Stimulated activated naive CD8-positive, alpha-beta T cell treated with anti-CD3 and anti-CD28 coated beads, Interleukin-15, Interleukin-2, amounts not matched to agents 100 U/mL and 50 U/mL, for 24 hours (primary cell): ENCODE data around the gene SCO2.
A peak's percentile ranks its signal among the peaks of the same experiment; 100 is the strongest.
"Not testable (repeated sequence)": the region's sequence is repeated elsewhere in the genome, so short reads cannot be mapped to it uniquely, and the experiment has no call there.

ENCODE experiments used
- ATAC-seq: fragments of 150-1000 bp; cut with Tn5 transposase; one replicate; pipeline ENCODE4 v1.10.0; 2021
- DNase-seq: peaks from one replicate; pipeline ENCODE4 v3.0.0; 2021

SCO2 gene

DNA sequence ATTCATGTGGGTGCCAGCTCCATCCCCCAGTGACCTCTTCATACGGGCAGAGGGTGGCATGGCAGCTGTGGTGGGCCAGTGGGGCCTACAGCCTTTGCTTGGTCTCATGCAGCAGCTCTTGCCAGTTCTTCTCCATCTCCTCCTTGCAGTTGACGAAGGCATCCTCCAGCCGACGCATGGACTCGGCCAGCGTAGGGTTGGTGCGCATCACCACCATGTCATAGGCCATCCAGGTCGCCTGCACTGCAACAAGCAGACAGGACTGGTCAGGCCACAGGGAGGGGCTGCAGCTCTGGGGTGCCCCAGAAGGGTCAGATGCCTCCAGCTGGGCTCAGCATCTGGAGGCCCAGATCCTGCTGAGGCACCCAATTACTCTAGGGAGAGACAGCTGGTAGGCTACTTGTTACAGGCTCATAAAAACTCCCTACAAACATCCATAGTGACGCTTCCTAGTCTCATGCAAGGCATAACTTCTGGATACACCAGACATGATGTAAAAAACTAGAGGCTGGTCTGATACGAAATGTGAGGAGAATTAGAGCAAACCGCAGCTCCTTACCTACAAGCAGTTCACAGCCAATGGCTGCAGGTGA is 25.9 kb upstream of the SCO2 start:
- no peak for ATAC-seq
- DNase-seq: no peak

DNA sequence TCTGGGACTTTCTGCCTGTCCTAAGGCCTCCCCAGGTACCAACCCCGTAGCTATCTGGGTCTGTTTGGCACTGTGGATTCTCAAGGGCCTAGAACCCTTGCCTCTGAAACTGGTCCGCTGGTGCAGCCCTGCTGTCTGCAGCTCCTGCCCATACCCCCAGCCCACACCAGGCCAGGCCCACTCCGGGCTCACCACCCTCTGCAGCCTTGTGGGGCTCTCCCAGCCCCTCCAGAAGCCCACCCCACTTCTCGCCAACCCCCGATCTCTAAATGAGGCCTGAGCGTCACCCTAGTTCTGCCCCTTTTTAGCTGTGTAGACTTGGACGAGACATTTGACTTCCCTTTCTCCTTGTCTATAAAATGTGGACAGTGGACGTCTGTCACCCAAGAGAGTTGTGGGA is 25.0 kb upstream of the SCO2 start:
- DNase-seq (no peak), ATAC-seq (no peak)

DNA sequence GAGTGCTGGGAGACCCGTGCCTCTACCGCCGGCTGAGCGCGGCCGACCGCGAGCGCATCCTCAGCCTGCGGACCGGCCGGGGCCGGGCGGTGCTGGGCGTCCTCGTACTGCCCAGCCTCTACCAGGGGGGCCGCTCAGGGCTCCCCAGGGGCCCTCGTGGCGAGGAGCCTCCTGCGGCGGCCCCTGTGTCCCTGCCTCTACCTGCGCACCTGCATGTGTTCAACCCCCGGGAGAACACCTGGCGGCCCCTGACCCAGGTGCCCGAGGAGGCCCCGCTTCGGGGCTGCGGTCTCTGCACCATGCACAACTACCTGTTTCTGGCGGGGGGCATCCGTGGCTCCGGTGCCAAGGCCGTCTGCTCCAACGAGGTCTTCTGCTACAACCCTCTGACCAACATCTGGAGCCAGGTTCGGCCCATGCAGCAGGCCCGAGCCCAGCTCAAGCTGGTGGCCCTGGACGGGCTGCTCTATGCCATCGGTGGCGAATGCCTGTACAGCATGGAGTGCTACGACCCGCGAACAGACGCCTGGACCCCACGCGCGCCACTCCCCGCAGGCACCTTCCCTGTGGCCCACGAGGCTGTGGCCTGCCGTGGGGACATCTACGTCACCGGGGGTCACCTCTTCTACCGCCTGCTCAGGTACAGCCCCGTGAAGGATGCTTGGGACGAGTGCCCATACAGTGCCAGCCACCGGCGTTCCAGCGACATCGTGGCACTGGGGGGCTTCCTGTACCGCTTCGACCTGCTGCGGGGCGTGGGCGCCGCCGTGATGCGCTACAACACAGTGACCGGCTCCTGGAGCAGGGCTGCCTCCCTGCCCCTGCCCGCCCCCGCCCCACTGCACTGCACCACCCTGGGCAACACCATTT is 23.8 kb upstream of the SCO2 start:
- ATAC-seq (peak; percentile 5), DNase-seq (no peak)

DNA sequence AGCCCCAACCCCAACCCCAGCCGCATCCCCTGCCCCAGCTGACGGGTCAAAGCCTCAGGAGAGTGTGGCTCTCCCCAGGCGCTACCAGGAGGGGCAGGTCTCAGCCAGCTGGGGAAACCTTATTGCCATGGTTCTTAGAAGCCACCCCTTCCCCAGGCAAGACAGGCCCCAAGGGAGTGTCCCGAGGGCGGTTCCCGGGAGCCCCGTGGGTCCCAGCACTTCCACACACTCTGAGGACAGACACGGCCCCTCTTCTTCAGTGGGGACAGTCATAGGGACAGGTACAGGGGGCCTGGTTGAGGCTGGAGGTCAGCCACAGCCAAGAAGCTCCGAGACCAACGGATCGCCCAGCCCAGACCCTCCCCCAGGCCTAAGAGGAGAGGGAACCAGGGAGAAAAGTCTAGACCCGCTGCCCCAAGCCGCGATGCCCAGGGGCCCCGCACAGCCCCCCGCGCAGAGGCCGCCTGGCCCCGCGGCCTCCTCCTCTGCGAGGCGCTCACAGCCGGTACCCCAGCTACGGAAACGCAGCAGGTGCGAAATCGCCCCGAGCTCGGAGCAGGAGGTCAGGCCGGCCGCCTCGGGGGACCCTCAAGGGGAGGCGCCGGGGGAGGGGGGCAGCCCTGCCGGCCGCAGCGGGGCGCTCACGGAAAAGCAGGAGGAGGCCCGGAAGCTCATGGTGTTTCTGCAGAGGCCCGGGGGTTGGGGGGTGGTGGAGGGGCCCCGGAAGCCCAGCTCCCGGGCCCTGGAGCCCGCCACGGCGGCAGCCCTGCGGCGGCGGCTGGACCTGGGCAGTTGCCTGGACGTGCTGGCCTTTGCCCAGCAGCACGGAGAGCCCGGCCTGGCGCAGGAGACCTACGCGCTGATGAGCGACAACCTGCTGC is 22.9 kb upstream of the SCO2 start:
- ATAC-seq (peak; percentile 24), DNase-seq (peak; percentile 72)

DNA sequence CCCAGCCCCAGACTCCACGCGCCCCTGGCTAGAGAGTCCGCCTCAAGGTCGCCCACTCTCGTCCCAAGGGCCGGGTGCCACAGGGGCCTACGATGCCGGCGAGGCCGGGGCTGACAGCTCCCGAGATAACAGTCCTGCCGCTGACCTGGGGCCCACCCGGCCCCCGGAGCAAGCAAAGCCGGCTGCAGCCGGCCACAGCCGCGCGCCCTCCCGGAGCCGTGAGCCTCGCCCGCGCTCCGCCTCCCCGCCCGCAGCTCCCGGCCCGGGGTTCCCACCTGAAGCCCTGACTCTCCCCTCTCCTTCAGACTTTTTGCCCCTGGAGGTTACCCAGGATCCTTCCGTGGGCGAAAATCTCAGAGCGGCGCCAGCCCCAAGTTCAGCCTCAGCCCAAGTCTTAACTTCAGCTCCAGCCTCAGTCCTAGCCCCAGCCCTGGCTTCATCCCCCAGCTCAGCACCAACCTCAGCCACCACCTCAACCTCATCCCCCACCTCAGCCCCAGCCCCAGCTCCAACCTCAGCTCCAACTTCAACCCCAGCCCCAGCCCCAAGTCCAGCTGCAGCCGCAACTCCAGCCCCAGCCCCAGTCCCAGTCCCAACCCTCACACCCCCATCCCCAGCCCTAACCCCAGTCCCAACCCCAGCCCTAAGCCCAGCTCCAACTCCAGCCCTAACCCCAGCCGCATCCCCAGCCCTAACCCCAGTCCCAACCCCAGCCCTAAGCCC is 22.0 kb upstream of the SCO2 start:
- ATAC-seq (no peak), DNase-seq (no peak)

DNA sequence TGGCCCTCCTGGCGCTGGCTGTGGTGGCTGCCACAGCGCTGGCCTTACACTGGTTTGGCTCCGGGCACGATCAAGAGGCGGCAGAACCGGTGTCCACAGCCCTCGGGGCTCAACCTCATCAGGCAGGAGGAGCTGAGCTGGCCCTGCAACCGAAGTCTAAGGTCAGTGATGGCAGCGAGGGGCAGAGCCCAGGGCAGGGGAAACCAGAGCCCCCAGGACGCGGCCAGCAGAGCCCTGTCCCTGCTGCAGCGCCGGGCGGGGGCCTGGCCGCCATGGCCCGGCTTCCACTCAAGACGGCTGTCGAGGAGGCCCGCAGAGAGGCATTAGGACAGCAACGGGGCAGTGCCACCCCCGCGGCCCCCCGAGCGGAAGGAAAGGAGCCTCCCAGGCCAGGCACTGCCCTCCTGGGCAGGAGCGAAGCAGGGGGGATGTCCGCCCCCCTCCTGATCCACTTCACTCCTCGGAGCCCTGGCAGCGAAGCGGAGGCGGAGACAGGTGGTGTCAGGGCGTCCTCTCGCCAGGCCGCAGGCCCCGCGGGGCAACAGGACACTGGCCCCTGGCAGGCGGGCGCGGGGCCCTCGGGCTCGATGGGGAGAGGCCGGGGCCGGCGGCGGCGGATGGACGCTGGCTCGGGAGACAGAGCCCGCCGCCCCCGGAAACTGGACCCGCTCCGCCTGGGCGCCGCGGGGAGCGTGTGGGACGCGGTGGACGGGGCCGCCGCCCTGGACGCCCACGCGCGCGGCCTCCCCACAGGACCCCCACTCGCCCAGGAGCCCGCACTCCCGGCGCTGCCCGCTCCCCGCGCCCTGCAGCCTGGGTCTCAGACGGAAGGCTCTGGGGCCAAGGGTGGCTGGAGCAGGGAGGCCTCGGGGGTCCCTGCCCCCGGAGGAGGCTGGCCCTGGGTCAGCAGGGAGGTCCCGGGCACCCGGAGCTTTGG is 21.2 kb upstream of the SCO2 start:
- no peak for ATAC-seq

DNA sequence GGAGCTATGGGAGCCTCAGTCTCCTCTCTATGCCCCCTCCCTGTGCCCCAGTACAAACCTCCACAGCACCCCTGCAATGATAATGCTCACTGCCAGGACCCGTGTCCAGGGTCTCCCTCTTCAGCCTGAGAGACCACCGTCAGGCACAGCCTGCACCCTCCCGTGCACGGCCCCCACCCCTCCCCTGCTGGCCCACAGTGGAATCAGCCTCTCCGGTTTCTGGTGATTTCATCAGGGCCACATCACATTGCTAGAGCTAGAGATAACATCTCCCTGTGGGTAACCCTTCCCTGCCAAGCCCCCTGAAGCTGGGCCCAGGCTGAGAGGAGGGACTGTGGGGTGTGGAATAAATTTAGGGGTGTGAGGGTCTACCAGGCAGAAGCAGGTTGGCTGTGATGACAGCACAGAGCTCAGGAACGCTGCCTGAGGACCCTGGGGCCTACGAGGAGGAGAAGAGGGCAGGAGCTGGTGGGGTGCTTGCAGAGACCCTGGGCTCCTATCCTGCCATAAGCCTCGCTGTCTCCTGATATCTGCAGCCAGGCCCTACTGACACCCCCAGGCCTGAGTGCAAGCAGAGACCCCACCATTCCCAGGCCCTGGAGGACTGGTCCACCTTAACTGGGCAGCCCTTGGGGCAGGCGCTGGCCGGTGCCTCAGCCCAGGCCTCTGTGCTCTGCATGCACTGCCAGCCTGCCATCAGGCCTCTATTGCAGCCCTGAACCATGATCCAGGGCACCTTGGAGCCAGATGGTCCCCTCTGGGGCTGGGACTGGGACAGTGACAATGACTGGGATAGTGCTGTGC is 20.3 kb upstream of the SCO2 start, which contains the start of gene KLHDC7B:
TSS of gene KLHDC7B (plus strand) at position 378 of the 804 bp plus-strand sequence. CDS start at position 723, 345 bp downstream.
- ATAC-seq: peak; percentile 15
- DNase-seq: no peak

More for the DNA sequence above, 21.2 kb upstream of the SCO2 start:
- DNase-seq: no peak

DNA sequence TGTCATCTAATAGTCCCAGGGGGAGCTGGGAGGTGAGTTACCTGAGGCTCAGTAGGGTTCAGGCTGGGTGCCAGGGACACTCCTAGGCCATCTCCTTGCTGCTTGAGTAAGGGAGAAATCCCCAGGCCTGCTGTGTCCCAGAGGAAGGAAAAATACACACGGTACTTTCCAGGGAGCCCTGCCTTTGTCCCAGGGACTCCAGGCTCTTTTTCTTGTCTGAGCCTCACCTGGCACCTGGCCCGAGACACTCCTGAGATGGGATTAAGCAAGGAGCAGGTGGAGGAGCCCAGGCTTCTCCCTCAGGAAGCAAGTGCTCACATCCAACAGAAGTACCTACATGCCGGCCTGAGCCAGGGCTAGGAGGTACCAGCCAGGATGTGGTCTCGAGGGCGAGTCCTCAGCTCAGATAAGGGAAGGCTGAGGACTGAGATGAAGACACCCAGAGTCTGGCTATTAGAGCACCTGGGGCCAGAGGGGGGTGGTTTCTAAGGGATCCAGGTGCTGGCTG is 19.4 kb upstream of the SCO2 start:
- ATAC-seq: no peak
- no peak for DNase-seq

DNA sequence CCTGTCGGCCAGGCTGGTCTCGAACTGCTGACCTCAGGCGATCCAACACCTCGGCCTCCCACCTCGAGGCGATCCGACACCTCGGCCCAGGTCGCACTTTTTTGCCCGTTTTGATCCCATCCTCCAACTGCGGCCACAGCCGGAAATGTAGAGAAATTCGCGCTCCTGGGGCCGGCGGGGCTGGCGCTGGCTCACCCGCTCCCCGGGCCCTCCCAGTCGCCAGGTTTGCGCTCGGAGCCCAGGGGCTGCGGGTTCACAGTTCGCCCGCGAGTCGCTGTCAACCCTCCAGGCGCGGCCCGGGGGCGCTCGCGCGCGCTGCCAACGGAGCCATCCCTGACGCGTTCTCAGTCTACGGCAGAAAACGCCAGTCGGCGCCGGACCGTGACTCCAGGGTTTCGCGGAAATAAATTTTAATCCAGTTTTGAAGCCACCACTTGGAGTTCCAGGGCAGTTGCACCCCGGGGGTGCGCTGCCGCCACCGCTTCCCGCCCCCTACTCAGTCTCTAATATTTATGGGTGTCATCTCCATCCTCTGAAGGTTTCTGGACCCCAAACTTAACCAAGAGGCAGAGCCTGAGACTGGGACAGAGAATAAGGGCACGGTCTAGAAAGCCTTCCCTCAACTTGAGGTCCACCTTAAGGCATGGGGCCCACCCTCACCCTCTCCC is 18.8 kb upstream of the SCO2 start:
- DNase-seq: peak; percentile 93
- peak; percentile 64 for ATAC-seq

DNA sequence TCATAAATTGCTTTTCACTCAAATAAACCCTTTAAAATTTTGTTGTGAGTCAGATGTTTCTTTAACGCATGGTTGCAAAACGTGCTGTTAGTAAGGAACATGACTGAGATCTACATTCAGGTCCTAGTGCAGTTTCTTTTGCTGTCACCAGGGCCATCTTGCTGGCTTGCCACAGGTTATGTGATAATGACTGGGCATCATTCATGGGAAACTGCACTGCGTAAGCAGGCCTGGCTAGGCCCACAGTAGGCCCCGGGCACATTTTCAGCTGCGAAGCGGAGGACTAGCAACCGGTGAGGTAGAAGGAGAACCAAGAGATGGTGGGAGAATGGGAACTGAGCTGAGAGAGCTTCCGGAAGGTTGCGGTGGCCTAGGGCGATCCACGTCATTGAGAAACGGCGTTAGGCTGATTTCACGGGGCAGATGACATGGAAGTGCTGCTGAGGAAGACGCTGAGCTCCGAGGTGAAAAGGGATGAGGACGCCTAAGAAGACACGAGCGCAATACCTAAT is 17.1 kb upstream of the SCO2 start:
- DNase-seq (no peak), ATAC-seq (no peak)

DNA sequence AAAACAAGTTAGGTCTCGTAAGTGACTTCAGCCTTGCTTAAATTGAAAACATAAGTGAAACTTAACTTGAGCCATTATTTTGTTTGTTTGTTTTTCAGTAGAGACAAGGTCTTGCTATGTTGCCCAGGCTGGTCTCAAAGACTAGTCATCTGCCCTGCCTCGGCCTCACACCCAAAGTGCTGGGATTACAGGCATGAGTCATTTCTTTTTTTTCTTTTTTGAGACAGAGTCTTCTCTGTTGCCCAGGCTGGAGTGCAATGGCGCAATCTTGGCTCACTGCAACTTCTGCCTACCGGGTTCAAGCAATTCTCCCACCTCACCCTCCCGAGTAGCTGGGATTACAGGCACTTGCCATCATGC is 16.2 kb upstream of the SCO2 start:
- not testable (repeated sequence) for ATAC-seq, DNase-seq

DNA sequence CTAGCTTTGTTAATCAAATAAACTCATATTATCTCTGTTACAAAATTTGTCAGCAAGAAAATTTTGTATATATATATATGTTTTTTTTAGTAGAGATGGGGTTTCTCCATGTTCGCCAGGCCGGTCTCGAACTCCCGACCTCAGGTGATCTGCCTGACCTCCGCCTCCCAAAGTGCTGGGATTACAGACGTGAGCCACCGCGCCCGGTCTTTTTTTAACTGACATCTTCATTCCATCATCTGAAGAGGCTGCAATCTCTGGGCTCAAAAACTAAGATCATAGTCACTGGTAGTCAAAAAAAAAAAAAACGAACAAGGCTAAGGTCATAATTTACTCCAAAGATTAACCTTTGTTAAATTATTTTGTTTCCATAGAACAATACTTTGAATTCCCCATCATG is 15.0 kb upstream of the SCO2 start:
- DNase-seq (no peak), ATAC-seq (no peak)

DNA sequence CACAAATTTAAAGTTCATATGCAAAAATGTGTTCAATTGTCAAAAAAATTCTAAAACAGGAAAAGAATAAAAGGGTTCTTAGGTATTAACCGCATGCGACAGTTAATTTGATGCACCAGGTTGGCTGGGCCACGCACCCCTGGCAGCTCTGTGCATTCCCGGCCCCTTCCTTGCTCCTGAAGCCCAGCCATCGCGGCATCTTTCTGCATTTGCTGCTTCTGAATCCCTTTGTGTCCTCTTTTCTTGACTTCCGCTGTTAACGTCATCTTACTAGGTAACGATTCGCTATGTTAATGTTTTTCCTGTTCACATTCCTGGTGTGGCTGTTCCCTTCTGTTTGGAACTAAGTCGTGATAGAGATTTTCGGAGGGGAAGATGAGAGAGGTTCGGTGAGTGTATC is 12.4 kb upstream of the SCO2 start:
- no peak for DNase-seq
- ATAC-seq: no peak

DNA sequence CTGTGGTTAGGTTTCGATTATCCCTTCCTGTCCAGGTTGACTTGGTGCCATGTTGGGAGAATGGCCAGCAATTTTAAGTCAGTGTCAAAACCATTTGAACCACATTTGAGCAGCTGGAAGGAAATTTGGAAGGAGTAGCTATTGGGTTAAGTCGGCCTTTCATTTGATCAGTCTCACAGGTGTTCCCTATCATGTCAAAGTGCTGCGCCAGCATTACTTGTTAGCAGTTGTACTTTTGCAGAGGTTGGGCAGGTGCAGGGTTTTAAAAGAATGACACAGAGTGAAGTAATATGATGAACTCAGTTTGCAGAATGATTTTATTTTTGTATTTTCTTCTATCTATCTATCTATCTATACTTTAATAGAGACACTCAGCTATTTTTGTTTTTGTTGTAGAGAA is 10.8 kb upstream of the SCO2 start:
- DNase-seq: no peak
- no peak for ATAC-seq

DNA sequence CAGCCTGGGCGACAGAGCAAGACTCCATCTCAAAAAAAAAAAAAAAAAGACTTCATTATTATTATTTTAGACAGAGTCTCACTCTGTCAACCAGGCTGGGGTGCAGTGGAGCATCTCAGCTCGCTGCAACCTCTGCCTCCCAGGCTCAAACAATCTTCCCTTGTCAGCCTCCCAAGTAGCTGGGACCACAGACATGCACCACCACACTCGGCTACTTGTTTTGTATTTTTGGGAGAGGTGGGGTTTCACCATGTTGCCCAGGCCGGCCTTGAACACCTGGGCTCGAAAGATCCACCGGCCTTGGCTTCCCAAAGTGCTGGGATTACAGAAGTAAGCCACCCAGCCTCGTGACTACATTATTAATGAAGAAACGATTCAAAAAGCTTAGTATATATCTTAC is 9.7 kb upstream of the SCO2 start:
- ATAC-seq (no peak), DNase-seq (no peak)

DNA sequence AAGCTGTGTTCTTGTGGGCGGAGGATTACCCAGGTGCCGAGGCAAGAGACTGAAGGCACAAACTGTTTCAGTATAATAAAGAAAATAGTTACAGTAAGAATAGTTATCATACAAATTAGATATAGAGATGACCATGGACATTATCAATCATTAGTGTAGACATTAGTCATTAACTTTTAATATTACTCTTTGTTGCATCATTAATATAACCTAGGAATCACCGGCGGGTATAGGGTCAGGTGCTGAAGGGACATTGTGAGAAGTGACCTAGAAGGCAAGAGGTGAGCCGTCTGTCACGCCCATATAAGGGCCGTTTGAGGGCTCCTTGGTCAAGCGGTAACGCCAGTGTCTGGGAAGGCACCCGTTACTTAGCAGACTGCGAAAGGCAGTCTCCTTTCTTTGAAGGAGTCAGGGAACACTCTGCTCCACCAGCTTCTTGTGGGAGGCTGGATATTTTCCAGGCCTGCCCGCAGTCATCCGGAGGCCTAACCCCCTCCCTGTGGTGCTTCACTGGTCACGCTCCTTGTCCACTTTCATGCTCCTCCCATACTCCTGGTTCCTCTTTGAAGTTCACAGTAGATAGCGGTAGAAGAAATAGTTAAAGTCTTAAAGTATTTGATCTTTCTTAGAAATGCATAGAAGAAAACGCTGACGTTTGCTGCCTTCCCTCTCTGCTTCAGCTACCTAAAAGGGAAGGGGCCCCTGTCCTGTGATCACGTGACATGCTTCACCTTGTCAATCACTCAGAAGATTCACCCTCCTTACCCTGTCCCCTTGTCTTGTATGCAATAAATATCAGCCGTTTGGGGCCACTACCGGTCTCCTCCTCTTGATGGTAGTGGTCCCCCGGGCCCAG is 8.7 kb upstream of the SCO2 start:
- DNase-seq, ATAC-seq: not testable (repeated sequence)

DNA sequence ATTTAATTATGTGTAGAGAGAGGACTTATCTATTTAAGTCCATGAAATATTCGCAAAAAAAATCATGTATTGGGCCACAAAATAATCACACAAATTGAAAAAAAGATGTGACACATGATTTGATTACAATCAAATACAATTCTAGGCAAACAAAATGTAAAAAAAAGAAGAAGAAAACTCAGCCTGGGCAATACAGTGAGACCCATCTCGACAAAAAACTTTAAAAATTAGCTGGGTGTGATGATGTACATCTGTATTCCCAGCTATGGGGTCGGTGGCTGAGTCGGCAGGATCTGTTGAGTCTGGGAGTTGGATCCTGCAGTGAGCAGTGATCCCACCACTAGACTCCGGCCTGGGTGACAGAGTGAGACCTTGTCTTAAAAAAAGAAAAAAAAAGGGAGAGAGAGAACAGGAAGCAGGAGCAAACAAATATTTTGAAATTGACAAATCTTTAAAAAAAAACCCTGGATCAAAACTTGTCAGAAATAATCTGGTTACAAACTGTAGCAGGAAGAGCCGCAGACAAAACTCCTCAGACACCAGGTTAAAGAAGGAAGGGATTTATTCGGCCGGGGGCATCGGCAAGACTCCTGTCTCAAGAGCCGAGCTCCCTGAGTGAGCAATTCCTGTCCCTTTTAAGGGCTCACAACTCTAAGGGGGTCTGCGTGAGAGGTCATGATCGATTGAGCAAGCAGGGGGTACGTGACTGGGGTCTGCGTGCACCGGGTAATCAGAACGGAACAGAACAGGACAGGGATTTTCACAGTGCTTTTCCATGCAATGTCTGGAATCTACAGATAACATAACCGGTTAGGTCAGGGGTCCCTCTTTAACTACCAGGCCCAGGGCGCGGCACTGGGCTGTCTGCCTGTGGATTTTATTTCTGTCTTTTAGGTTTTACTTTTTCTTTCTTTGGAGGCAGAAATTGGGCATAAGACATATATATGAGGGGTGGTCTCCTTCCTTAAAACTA is 7.7 kb upstream of the SCO2 start:
- DNase-seq (no peak), ATAC-seq (no peak)
